Testis (tissue), 3 donors: Measurements from ENCODE around the gene SLC9C2. TPM values are rescaled to one million over a fixed set of nuclear protein-coding genes. Genes with fewer than 3 reads are reported as not detected.

ENCODE experiments used
- DNase-seq: peaks from one replicate; pipeline ENCODE4 v3.0.0-alpha.2; 2019
- H3K27ac ChIP-seq, 2 donors: fragments of 200-600 bp; sonication (generic); one replicate each; pipeline ENCODE4 v1.5.1; 2019
- H3K27me3 ChIP-seq: fragments of 200-600 bp; sonication (generic); one replicate; pipeline ENCODE4 v1.5.1; 2019
- H3K36me3 ChIP-seq: fragments of 200-600 bp; sonication (generic); one replicate; pipeline ENCODE4 v1.5.1; 2017; ENCODE audit warnings: low read depth; ENCODE audit errors: missing control alignments
- H3K4me1 ChIP-seq: fragments of 200-600 bp; sonication (generic); one replicate; pipeline ENCODE4 v1.5.1; 2019
- H3K4me3 ChIP-seq, 2 donors: fragments of 200-600 bp; sonication (generic); one replicate each; pipeline ENCODE4 v1.5.1; 2017 to 2019
- H3K9me3 ChIP-seq: fragments of 200-600 bp; sonication (generic); one replicate; pipeline ENCODE4 v1.5.1; 2017
- CTCF ChIP-seq, 3 experiments: fragments of 450-650 bp in 2 of 3; fragments of 200-600 bp in 1 of 3; sonication (generic) in 1 of 3; IDR thresholded peaks; one replicate each; pipeline ENCODE4 v1.5.1; 2016 to 2019; ENCODE audit warnings: antibody characterized with exemption in 3 of 3, mild to moderate bottlenecking in 2 of 3, moderate library complexity in 1 of 3
- POLR2A ChIP-seq: fragments of 450-650 bp; IDR thresholded peaks from one replicate; pipeline ENCODE4 v1.6.1; 2017; ENCODE audit warnings: antibody characterized with exemption, mild to moderate bottlenecking, moderate library complexity
- WGBS, 2 donors: methylation state at CpG; one replicate each; pipeline ENCODE4 v1.1.5; 2018; 5-methylcytosine and 5-hydroxymethylcytosine counted together
- intact Hi-C: fragments of 100-400 bp; cut with DNase I; formaldehyde crosslinking; loops from one replicate; pipeline ENCODE4 v1.15.1; 2023; ENCODE audit warnings: low total_unique reads
- polyA plus RNA-seq: library from polyadenylated mRNA; stranded (reverse); fragments of 350-450 nt; fragmentation: Illumina TruSeq; extraction: RNeasy Lipid Tissue Mini Kit (QIAGEN cat#74804); gene quantifications from one replicate; pipeline ENCODE4 v1.2.3, GENCODE V29; 2014; ENCODE audit warnings: low read depth, low replicate concordance; ENCODE audit not compliant: insufficient read depth
- total RNA-seq, 2 donors: library from RNA; depleted of rRNA; stranded (reverse); fragments of >200 nt; gene quantifications; one replicate each; pipeline ENCODE4 v1.2.3, GENCODE V29; 2016

SLC9C2 gene
- total and polyA plus RNA-seq, 3 donors from 2014 or later: 15.8 to 17.1 (median 15.9) TPM

GRCh38 chr1:173561263-173561662 is 41.6 kb downstream of the SLC9C2 start:
- no peaks in the 10 kb centered on the region for H3K4me1 ChIP-seq
- no peak overlapping the region for H3K27ac ChIP-seq
- no peaks in the 10 kb centered on the region for H3K36me3 ChIP-seq
- intact Hi-C loops: no loop called here
- no peak overlapping the region for H3K4me3 ChIP-seq
- no peaks in the 10 kb centered on the region for H3K9me3 ChIP-seq
- DNase-seq: no peak
- 81 to 85% methylated on average over 1 of the region's 1 CpG for WGBS, 2 donors
- TF ChIP-seq POLR2A (no peak), CTCF (IDR thresholded peaks at IDR 0.05) (no peak)
- H3K27me3 ChIP-seq: no peaks in the 10 kb centered on the region

GRCh38 chr1:173560285-173560880 is 42.5 kb downstream of the SLC9C2 start:
- H3K27ac ChIP-seq: no peak overlapping the region
- no peak overlapping the region for H3K4me3 ChIP-seq
- H3K4me1 ChIP-seq: no peaks in the 10 kb centered on the region
- H3K36me3 ChIP-seq: no peaks in the 10 kb centered on the region
- intact Hi-C loops: no loop called here
- H3K9me3 ChIP-seq: no peaks in the 10 kb centered on the region
- H3K27me3 ChIP-seq: no peaks in the 10 kb centered on the region
- WGBS, 2 donors: 93 to 94% methylated on average over 3 of the region's 3 CpGs
- TF ChIP-seq POLR2A (no peak), CTCF (IDR thresholded peaks at IDR 0.05) (no peak)
- no peak for DNase-seq

GRCh38 chr1:173555651-173556305 is 47.1 kb downstream of the SLC9C2 start:
- no peak for TF ChIP-seq POLR2A
- TF ChIP-seq CTCF (IDR thresholded peaks at IDR 0.05): no peak
- WGBS, 2 donors: 82 to 84% methylated on average over 5 of the region's 5 CpGs
- Histone ChIP-seq H3K36me3 (no peaks in the 10 kb centered on the region), H3K9me3 (no peaks in the 10 kb centered on the region), H3K27me3 (no peaks in the 10 kb centered on the region), H3K4me1 (no peaks in the 10 kb centered on the region), H3K27ac (no peak overlapping the region), H3K4me3 (no peak overlapping the region)
- intact Hi-C loops: no loop called here
- DNase-seq: no peak

GRCh38 chr1:173554541-173555250 is 48.2 kb downstream of the SLC9C2 start:
- Histone ChIP-seq H3K27me3 (no peaks in the 10 kb centered on the region), H3K27ac (no peak overlapping the region), H3K4me3 (no peak overlapping the region), H3K4me1 (no peaks in the 10 kb centered on the region), H3K36me3 (no peaks in the 10 kb centered on the region), H3K9me3 (no peaks in the 10 kb centered on the region)
- no peak for TF ChIP-seq POLR2A
- TF ChIP-seq CTCF (IDR thresholded peaks at IDR 0.05): no peak
- DNase-seq: no peak
- intact Hi-C loops: no loop called here
- 85 to 90% methylated on average over 6 of the region's 6 CpGs for WGBS, 2 donors
